ENCODE data around the gene ATP6V0D1. TPM values are rescaled to one million over a fixed set of nuclear protein-coding genes. Genes with fewer than 3 reads are reported as not detected.
A peak's percentile ranks its signal among the peaks of the same experiment; 100 is the strongest.

ATP6V0D1 gene
- total RNA-seq, 1 donor from 2014 or later, result 73.5 TPM

- peaks cover 38% of the 10 kb centered on the region for H3K4me1 Mint-ChIP-seq (ENCODE audit: unreplicated experiment)
- TF ChIP-seq CTCF (conservative IDR thresholded peaks at IDR 0.05), result peak; percentile 85
- no peaks in the 10 kb centered on the region for H3K36me3 Mint-ChIP-seq
- no peak overlapping the region for H3K4me3 Mint-ChIP-seq
- H3K27ac Mint-ChIP-seq, result no peak overlapping the region
- no peaks in the 10 kb centered on the region for H3K9me3 Mint-ChIP-seq
- no peak for DNase-seq (ENCODE audit: extremely low spot score, unreplicated experiment)
- H3K27me3 Mint-ChIP-seq, result peaks cover 56% of the 10 kb centered on the region
These were observed 52.7 kb downstream of the ATP6V0D1 start for GRCh38 chr16:67428146-67428731.

DNA sequence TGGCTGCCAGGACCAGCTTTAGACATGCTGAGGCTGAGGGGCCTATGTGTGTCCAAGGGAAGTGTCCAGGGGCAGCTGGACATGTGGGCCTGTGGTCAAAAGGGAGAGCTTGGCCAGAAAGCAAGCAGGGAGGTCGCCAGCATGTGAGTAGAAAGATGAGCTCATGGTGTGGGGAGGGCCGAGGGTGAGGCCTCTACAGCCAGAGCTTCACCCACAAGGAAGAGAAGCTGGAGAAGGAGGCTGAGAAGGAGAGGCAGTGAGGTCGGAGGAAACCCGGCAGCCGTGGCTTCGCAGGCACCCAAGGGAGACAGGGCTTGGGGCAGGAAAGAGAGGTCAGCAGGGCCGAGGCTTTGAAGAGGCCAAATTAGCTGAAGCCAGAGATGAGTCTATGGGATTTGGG is 54.0 kb downstream of the ATP6V0D1 start:
- Mint-ChIP-seq H3K4me3 (no peak overlapping the region), H3K36me3 (no peaks in the 10 kb centered on the region), H3K9me3 (no peaks in the 10 kb centered on the region), H3K4me1 (ENCODE audit: unreplicated experiment) (peaks cover 30% of the 10 kb centered on the region), H3K27ac (no peak overlapping the region), H3K27me3 (peaks cover 51% of the 10 kb centered on the region)
- no peak for DNase-seq (ENCODE audit: extremely low spot score, unreplicated experiment)
- no peak for TF ChIP-seq CTCF (conservative IDR thresholded peaks at IDR 0.05)

DNA sequence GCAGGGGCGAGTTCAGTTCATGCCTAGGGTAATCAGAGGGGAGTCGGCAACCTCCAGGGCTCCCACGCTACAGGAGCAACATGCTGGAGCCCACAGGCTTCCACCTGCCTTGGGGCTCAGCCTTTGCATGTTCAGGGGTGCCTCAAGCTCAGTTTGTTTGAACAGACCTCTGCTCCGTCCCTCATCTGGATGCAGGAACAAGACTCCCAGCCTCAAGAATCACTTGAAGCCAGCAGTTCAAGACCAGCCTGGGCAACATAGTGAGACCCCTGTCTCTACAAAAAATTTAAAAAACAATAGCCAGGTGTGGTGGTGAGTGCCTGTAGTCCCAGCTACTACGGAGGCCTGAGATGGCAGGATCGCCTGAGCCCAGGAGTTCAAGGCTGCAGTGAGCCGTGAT is 54.9 kb downstream of the ATP6V0D1 start:
- H3K27me3 Mint-ChIP-seq, result peaks cover 47% of the 10 kb centered on the region

GRCh38 chr16:67425580-67425979 is 55.4 kb downstream of the ATP6V0D1 start:
- no peak for DNase-seq (ENCODE audit: extremely low spot score, unreplicated experiment)
- Mint-ChIP-seq H3K4me3 (no peak overlapping the region), H3K27ac (no peak overlapping the region), H3K4me1 (ENCODE audit: unreplicated experiment) (peaks cover 30% of the 10 kb centered on the region), H3K27me3 (peaks cover 47% of the 10 kb centered on the region), H3K36me3 (no peaks in the 10 kb centered on the region), H3K9me3 (no peaks in the 10 kb centered on the region)
- no peak for TF ChIP-seq CTCF (conservative IDR thresholded peaks at IDR 0.05)

More for the DNA sequence above, 54.9 kb downstream of the ATP6V0D1 start:
- DNase-seq (ENCODE audit: extremely low spot score, unreplicated experiment), result no peak
- Mint-ChIP-seq H3K9me3 (no peaks in the 10 kb centered on the region), H3K27ac (no peak overlapping the region), H3K36me3 (no peaks in the 10 kb centered on the region), H3K4me1 (ENCODE audit: unreplicated experiment) (peaks cover 30% of the 10 kb centered on the region), H3K4me3 (no peak overlapping the region)
- no peak for TF ChIP-seq CTCF (conservative IDR thresholded peaks at IDR 0.05)

GRCh38 chr16:67425061-67425460 is 55.9 kb downstream of the ATP6V0D1 start:
- H3K4me1 Mint-ChIP-seq (ENCODE audit: unreplicated experiment), result peaks cover 30% of the 10 kb centered on the region
- no peaks in the 10 kb centered on the region for H3K9me3 Mint-ChIP-seq
- H3K27me3 Mint-ChIP-seq, result peaks cover 42% of the 10 kb centered on the region
- H3K27ac Mint-ChIP-seq, result peak overlapping the region; percentile 40
- H3K36me3 Mint-ChIP-seq, result no peaks in the 10 kb centered on the region
- no peak for DNase-seq (ENCODE audit: extremely low spot score, unreplicated experiment)
- H3K4me3 Mint-ChIP-seq, result no peak overlapping the region
- TF ChIP-seq CTCF (conservative IDR thresholded peaks at IDR 0.05), result no peak

DNA sequence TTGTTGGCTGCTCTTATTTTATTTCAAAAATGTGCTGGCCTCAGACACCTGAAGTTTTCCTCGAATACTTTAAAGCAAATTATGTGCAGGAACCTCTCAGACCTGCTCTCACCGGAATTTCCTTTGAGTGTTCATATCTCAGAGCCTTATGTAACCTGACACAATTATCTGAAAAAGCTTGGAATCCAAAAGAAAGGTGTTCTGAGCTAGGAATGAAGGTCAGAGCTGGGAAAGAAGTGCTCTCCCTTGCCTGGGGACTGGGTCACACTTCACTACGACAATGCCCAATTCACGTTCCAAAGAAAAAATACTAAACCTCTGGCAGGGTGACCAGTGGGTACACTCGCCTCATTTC is 56.7 kb downstream of the ATP6V0D1 start:
- no peaks in the 10 kb centered on the region for H3K36me3 Mint-ChIP-seq
- H3K27me3 Mint-ChIP-seq, result peaks cover 36% of the 10 kb centered on the region
- no peak overlapping the region for H3K4me3 Mint-ChIP-seq
- no peak overlapping the region for H3K27ac Mint-ChIP-seq
- H3K9me3 Mint-ChIP-seq, result no peaks in the 10 kb centered on the region
- H3K4me1 Mint-ChIP-seq (ENCODE audit: unreplicated experiment), result peaks cover 34% of the 10 kb centered on the region
- no peak for DNase-seq (ENCODE audit: extremely low spot score, unreplicated experiment)
- no peak for TF ChIP-seq CTCF (conservative IDR thresholded peaks at IDR 0.05)

Data from type B pancreatic cell (in vitro differentiated cells).